ENCODE results near the gene CAPN3. TPM values are rescaled to one million over a fixed set of nuclear protein-coding genes. Genes with fewer than 3 reads are reported as not detected.

CAPN3 gene
- total RNA-seq, 1 donor from 2014 or later, result 3.7 TPM

- Histone ChIP-seq H3K27me3 (ENCODE audit: control insufficient read depth, insufficient read depth, low read length) (no peaks in the 10 kb centered on the region), H3K36me3 (ENCODE audit: control insufficient read depth, insufficient read depth, low read length) (no peaks in the 10 kb centered on the region), H3K4me3 (ENCODE audit: low read depth, low read length) (no peak overlapping the region)
- DNase-seq (ENCODE audit: low read depth), result no peak
- TF ChIP-seq CTCF (IDR thresholded peaks at IDR 0.05; ENCODE audit: insufficient read depth, low read length, poor library complexity, severe bottlenecking), result no peak
These were observed 20.8 kb upstream of the CAPN3 start for GRCh38 chr15:42338500-42338899.

- H3K36me3 ChIP-seq (ENCODE audit: control insufficient read depth, insufficient read depth, low read length), result no peaks in the 10 kb centered on the region
- H3K4me3 ChIP-seq (ENCODE audit: low read depth, low read length), result no peak overlapping the region
- no peak for TF ChIP-seq CTCF (IDR thresholded peaks at IDR 0.05; ENCODE audit: insufficient read depth, low read length, poor library complexity, severe bottlenecking)
- DNase-seq (ENCODE audit: low read depth), result no peak
- no peaks in the 10 kb centered on the region for H3K27me3 ChIP-seq (ENCODE audit: control insufficient read depth, insufficient read depth, low read length)
These were observed 15.6 kb upstream of the CAPN3 start for GRCh38 chr15:42343596-42344232.

- Histone ChIP-seq H3K27me3 (ENCODE audit: control insufficient read depth, insufficient read depth, low read length) (no peaks in the 10 kb centered on the region), H3K36me3 (ENCODE audit: control insufficient read depth, insufficient read depth, low read length) (no peaks in the 10 kb centered on the region), H3K4me3 (ENCODE audit: low read depth, low read length) (no peak overlapping the region)
- DNase-seq (ENCODE audit: low read depth), result no peak
- TF ChIP-seq CTCF (IDR thresholded peaks at IDR 0.05; ENCODE audit: insufficient read depth, low read length, poor library complexity, severe bottlenecking), result no peak
These were observed 14.5 kb upstream of the CAPN3 start for GRCh38 chr15:42344763-42345162.

- H3K36me3 ChIP-seq (ENCODE audit: control insufficient read depth, insufficient read depth, low read length), result no peaks in the 10 kb centered on the region
- H3K4me3 ChIP-seq (ENCODE audit: low read depth, low read length), result no peak overlapping the region
- no peak for DNase-seq (ENCODE audit: low read depth)
- no peaks in the 10 kb centered on the region for H3K27me3 ChIP-seq (ENCODE audit: control insufficient read depth, insufficient read depth, low read length)
- no peak for TF ChIP-seq CTCF (IDR thresholded peaks at IDR 0.05; ENCODE audit: insufficient read depth, low read length, poor library complexity, severe bottlenecking)
These were observed 13.8 kb upstream of the CAPN3 start for GRCh38 chr15:42345504-42345903.

GRCh38 chr15:42348083-42348482, 11.2 kb upstream of the CAPN3 start:
- no peak for TF ChIP-seq CTCF (IDR thresholded peaks at IDR 0.05; ENCODE audit: insufficient read depth, low read length, poor library complexity, severe bottlenecking)
- Histone ChIP-seq H3K4me3 (ENCODE audit: low read depth, low read length) (no peak overlapping the region), H3K27me3 (ENCODE audit: control insufficient read depth, insufficient read depth, low read length) (no peaks in the 10 kb centered on the region), H3K36me3 (ENCODE audit: control insufficient read depth, insufficient read depth, low read length) (no peaks in the 10 kb centered on the region)
- DNase-seq (ENCODE audit: low read depth), result peak; percentile 4

- Histone ChIP-seq H3K36me3 (ENCODE audit: control insufficient read depth, insufficient read depth, low read length) (no peaks in the 10 kb centered on the region), H3K4me3 (ENCODE audit: low read depth, low read length) (no peak overlapping the region), H3K27me3 (ENCODE audit: control insufficient read depth, insufficient read depth, low read length) (no peaks in the 10 kb centered on the region)
- DNase-seq (ENCODE audit: low read depth), result no peak
- no peak for TF ChIP-seq CTCF (IDR thresholded peaks at IDR 0.05; ENCODE audit: insufficient read depth, low read length, poor library complexity, severe bottlenecking)
These were observed 10.1 kb upstream of the CAPN3 start for GRCh38 chr15:42349186-42349585.

Measured in kidney epithelial cell (primary cell).